GM18499 (cell line): ENCODE measurements around the gene PLEKHG5.
"Not testable (repeated sequence)": the region's sequence is repeated elsewhere in the genome, so short reads cannot be mapped to it uniquely, and the experiment has no call there.

Source experiments
- ATAC-seq: cut with Tn5 transposase; IDR thresholded peaks from one replicate; pipeline ENCODE4 v1.9.1; 2021; ENCODE audit warnings: moderate number of reproducible peaks; ENCODE audit not compliant: insufficient read depth, unreplicated experiment

The PLEKHG5 gene

GRCh38 chr1:6497215-6497866 lies 5.9 kb upstream of the PLEKHG5 start:
- no peak for ATAC-seq

GRCh38 chr1:6496890-6497214 lies 5.4 kb upstream of the PLEKHG5 start:
- no peak for ATAC-seq

GRCh38 chr1:6496365-6496721 lies 4.9 kb upstream of the PLEKHG5 start:
- ATAC-seq = no peak

GRCh38 chr1:6495540-6496364 lies 4.3 kb upstream of the PLEKHG5 start:
- ATAC-seq = no peak

- ATAC-seq = no peak
Measured at GRCh38 chr1:6495041-6495441, 3.6 kb upstream of the PLEKHG5 start.

GRCh38 chr1:6494627-6495026 lies 3.2 kb upstream of the PLEKHG5 start:
- no peak for ATAC-seq

GRCh38 chr1:6493834-6494223 lies 2.4 kb upstream of the PLEKHG5 start:
- not testable (repeated sequence) for ATAC-seq

- no peak for ATAC-seq
Measured at GRCh38 chr1:6491966-6492365, 499 bp upstream of the PLEKHG5 start.

GRCh38 chr1:6491081-6491449 lies 402 bp downstream of the PLEKHG5 start:
- ATAC-seq = no peak

GRCh38 chr1:6490181-6491080 lies 1.0 kb downstream of the PLEKHG5 start:
- ATAC-seq = no peak

GRCh38 chr1:6489799-6490180 lies 1.7 kb downstream of the PLEKHG5 start:
- ATAC-seq = no peak

GRCh38 chr1:6489383-6489765 lies 2.1 kb downstream of the PLEKHG5 start:
- ATAC-seq = no peak

- ATAC-seq = no peak
Measured at GRCh38 chr1:6488602-6489382, 2.7 kb downstream of the PLEKHG5 start.

- no peak for ATAC-seq
Measured at GRCh38 chr1:6487804-6488484, 3.5 kb downstream of the PLEKHG5 start.

- no peak for ATAC-seq
Measured at GRCh38 chr1:6486433-6487011, 4.9 kb downstream of the PLEKHG5 start.

GRCh38 chr1:6485168-6486101 lies 6.0 kb downstream of the PLEKHG5 start:
- no peak for ATAC-seq

GRCh38 chr1:6484826-6485167 lies 6.7 kb downstream of the PLEKHG5 start:
- no peak for ATAC-seq

GRCh38 chr1:6483761-6484117 lies 7.7 kb downstream of the PLEKHG5 start:
- ATAC-seq = no peak
